RPMI8226 (cell line): Measurements from ENCODE around the gene SUMO3.

Experiments
- DNase-seq: peaks from one replicate; pipeline ENCODE4 v3.0.0-alpha.2; 2015

SUMO3 gene

DNA sequence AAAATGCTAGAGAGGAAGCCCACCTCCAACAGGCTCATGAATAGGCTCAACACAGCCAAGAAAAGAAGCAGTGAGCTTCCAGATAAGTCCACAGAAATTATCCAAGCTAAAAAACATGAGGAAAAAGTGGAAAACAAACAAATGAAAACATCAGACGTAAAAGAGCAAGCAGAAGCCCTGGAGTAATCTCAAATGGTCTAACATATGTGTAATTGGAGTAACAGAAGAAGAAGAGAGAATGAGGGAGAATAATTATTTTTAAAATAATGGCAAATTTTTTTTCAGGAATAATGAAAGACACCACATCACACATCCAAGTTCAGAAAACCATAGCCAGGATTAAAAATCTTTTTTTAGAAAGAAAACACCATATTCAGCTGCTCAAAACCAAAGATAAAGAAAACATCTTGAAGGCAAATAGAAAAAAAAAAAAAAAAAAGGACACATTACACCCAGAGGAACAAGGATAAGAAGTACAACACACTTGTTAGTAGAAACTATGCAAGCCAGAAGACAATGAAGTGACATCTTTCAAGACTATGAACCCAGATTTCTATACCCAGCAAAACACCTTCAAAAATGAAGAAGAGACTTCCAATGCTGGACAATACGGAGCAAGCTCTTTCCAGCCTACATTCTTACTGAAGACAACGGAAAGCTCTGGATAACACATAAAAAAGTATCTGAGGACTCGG is 10.6 kb upstream of the SUMO3 start:
- DNase-seq = no peak

DNA sequence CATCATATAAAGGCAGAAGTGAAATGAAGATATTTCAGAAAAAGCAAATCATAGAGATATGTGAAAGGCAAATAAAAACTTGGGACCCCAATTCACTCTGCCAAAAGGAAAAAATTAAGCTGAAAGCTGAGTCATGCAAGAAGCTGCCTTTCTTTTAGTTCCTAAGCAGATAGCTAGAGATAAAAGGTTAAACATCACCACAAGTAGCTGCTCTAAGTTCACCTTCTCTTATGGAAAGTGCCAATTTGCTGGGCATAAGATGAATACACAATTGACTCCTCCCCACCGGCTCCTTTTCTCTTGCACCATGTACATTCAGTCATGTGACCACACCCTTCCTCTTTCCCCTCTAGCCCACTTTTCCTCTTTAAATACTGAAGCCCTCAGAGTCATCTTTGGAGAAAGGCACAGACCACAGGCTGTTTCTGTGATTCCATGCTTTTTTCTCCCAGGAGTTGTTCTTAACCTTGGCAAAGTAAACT is 5.4 kb upstream of the SUMO3 start:
- no peak for DNase-seq

DNA sequence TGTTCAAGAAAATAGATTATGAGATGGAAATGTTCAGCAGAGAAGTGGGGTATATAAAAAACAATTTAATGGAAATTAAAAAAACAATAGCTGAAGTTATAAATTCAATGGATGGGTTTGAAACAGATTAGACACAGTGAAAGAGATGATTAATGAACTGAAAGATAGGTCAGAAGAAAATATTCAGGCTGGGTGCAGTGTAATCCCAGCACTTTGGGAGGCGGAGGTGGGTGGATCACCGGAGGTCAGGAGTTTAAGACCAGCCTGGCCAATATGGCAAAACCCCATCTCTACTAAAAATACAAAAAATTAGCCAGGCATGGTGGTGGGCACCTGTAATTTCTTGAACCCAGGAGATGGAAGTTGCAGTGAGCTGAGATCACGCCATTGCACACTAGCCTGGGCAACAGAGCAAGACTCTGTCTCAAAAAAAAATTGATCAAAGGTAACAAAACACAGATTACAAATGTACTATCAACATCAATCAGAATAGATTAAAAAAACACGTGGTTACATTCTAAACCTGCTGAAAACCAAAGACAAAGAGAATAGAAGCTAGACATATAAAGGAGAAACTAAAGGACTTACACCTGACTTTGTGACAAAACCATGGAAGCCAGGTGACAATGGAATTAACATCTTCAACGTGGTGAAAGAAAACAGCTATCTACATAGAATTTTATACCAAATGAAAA is 4.8 kb upstream of the SUMO3 start:
- no peak for DNase-seq

DNA sequence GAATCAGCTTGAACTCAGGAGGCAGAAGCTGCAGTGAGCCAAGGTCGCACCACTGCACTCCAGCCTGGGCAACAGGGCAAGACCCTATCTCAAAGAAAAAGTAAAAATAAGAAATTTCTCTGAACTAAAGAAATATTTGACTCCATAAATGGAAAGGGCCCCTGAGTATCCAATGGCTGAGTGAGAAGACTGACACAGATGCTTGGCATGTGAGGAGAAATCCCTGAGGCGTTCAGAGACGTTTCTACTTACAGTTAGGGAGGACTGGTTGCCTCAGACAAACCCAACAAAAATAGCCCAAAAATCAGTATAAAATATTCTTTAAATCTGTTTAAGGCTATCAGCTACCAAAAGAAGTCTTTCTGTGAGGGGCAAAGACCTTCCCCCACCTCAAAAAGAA is 3.0 kb upstream of the SUMO3 start:
- DNase-seq = no peak

DNA sequence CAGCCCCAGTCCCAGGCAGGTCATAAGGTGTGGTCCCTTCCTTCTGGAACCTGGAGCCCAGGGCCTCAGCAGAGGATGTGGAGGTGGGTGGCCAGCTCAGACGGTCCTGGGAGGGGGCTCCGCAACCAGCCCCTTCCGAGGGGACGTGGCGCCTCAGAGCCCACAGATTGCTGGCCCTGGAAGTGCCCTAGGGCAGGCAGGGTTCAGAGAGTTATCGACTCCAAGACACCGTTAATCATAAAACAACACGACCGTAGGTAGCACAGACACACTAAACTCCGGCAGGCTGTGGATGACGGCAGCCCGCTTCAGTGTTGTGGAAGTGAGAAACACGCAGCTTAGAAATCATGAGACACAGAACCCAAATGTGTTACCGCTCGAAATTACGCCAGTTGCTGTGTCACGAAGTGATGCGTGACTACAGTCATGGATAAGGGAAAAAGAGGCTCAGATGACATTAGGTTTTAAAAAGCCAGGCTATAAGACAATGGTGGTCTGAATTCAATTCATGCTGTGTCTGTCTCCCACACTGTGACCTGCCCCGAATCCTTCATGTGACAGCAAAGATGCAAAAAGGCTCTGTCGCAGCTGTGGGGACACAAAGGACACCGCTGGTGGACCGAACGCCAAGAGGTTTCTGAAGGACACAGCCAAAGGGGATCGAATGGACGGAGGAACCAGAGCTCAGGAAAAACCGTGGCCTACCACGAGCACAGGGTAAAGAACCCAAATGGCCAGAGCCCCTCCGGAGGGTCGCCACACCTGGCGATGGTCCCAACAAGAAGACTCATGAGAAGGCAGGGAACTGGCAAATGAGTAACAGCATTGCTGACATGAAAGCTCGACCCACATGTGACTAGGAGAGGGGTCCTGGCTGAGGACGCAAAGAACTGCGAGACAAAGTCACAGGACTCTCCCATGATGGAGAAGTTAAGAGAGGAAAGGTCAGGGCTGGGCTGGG is 1.7 kb upstream of the SUMO3 start:
- no peak for DNase-seq

DNA sequence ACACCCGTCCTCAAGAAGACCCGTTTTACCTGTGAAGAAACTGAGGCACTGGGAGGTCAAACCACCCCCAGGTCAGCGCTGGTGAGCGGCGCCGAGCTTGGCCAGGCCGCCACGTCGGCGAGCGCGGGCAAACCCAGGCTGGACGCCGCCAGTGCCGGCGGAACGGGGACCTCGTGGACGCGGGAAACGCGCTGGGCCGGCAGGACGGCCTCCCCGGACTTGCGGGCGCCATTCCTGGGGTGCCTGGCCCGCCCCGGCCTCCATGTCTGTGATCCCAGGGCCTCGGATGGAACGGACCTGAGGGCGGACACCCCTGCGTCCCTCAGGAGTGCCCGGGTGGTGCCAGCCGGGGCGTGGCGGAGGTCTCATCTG is 764 bp upstream of the SUMO3 start:
- no peak for DNase-seq

DNA sequence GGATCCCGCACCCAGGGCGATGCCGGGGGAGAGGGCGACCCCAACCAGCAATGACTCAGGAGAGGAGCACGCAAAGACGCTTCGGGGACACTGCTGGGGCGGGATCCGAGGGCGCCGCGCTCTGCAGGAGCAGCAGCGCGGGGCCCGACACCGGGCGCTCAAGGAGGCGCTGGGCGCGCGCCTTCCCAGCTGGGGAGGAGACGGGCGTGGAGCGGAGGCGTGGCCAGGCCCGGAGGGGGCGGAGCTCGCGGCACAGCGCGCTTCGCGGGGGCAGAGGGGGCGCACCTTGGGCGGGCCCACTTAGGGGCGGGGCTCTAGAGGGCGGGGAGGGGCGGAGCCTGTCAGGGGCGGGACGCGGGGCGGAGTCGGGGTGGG is 369 bp downstream of the SUMO3 start:
- peak; percentile 95 for DNase-seq

DNA sequence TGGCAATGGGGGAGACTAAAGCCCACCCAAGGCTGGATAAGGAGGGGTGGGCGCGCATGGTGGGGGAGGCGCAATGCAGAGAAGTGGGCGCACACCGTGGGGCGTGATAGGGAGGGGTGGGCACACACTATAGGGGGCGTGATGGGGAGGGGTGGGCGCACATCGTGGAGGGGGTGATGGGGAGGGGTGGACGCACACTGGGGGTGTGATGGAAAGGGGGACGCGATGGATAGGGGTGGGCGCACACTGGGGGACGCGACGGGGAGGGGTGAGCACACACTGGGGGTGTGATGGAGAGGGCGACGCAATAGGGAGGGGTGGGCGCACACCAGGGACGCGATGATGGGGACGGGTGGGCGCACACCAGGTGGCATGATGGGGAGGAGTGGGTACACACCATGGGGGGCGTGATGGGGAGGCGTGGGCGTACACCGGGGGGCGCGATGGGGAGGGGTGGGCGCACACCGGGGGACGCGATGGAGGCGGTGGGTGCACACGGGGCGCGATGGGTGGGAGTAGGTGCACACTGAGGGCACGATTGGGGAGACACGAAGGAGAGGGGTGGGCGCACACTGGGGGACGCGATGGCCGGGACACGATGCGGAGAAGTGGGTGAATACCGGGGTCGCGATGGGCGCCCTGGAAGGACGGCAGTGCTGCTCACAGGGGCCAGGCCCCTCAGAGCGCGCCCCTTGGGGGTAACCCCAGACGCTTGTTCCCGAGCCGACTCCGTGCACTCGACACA is 929 bp downstream of the SUMO3 start:
- no peak for DNase-seq

DNA sequence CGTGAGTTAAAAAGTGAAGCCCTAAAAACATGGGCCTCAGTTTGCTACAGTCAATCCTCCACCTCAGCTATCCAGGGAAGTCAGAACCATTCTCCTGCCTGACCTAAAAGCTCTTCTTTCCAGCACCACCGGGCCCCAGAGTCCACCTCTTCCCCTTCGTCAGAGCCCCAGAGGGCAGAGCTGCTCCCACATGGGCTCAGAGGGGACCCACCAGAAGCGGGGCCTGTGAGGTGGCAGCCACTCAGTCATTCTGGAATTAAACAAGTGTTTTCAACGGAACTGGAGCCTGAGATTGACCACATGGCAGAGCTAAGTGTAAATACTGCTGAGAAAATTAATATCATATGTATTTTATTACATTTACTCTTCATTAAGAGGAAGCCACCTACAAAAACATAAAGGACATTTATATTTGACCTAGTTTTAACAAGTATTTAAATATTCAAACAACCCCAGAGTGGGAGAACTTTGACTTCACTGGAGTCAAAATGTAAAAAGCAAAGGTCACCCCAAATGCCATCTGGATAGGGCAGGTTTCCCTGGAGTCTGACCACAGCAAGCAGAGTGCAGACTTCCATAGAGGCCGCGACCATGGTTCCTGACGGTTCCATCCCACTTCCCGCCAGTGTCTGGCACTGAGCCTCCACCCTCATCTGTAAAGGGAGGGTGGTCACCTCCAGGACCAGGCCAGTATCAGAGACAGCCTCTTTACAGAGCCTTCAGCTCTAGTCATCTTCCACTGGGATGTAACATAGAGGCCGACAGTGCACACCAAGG is 1.8 kb downstream of the SUMO3 start:
- no peak for DNase-seq

DNA sequence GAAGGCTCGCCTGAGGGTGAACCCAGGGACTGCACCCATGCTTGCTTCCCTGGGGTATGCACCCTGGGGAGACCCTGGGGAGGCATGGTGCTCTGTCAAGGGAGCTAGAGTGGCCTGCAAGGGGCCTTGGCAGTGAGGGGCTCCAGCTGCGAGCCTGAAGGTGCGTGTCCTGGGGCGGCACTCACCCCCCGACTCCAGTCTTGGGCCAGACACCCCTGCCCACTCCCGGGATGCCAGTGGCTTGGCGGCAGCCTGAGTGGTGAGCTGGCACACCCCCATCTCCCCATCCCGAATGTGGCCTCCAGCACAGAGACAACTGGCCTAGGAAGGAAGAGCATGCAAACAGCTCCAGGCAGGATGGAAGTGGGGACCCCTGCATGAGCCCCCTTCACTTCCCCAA is 2.6 kb downstream of the SUMO3 start:
- no peak for DNase-seq

DNA sequence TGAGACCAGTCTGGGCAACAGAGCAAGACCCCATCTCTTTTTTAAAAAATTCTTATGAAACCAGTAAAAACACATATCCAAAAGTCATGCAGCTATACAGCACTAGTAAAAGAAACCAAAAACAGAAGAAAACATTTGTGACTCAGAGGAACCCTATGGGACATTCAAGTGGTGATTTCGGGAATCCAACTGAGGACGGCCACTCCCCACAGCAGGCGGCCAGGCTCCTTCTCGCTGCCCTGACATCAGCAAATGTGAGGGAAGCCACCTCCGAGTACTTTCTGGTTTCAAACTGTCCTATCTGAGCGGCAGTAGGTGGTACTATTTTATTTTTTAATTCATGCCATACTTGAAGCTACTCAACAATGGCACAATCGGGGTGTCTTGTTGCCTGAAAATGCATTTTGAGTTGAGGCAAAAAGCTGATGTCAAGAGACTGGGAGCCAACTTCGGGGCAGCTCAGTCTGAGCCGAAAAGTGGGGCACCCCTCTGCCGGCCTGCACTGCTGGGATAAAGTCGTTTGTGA is 3.3 kb downstream of the SUMO3 start:
- no peak for DNase-seq

DNA sequence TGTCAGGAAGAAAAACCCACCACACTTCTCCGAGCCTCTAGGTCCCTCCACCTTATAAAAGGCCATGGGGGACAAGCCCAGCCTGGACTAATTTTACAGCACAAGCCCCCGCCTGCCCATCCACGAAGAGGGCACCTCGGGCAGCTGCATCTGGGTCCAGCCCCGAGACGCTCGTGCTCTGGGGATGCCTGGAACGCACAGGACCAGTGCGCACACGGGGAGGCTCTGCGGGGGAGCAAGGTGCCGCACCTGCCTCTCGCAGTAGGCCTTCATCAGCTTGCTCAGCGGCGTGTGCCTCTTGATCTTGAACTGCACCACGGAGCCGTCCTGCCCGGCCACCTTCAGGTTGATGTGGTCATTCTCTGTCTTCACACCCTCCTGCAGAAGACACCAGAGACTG is 4.1 kb downstream of the SUMO3 start:
- no peak for DNase-seq

DNA sequence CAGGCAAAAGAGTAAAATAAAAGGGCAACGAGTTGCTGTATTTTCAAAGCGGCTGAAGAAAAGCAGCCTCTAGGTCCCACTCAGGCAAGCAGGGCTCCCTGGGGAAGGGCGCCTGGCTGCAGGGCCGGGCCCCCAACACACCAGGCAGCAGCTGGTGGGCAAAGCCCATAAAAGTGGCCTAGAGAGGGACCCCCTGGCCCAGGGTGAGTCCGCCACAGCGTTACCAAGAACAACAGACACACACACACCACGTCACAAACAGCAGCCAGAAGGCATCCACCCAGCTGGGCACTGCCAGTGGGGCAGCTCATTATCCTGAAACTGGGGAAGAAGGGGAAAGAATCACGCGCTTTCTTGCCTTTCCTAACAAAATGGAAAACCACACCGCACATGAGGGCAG is 4.7 kb downstream of the SUMO3 start:
- no peak for DNase-seq

DNA sequence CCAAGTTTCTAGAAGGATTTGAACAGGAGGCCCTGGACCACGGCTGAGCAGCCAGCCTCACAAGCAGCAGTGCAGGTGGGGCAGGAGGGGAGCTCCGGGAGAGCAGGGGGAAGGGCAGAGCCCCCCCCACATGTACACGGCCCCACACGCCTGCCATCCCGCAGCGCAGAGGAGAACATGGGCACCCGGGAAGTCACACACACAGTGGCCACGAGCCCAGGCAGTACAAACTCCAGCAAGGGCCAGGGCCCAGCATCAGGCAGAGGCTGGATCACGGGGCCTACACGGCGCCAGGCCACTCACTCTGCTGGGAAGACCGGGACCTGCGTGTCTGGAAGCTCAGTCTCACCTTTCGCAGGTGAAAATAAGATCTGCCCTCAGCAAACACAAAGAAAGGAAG is 5.2 kb downstream of the SUMO3 start:
- no peak for DNase-seq

DNA sequence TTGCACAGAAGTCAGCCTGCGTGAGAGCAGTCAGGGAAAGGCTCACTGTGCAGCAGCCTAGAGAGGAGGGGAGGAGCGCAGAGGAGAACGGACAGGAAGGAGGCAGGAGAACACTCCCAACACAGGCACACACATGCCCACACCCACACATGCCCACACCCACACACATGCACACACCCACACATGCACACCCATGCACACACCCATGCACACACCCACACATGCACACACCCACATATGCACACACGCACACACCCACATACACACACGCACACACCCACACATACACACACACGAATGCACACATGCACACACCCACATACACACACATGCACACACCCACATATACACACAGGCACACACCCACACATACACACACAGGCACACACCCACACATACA is 7.1 kb downstream of the SUMO3 start:
- DNase-seq = no peak

DNA sequence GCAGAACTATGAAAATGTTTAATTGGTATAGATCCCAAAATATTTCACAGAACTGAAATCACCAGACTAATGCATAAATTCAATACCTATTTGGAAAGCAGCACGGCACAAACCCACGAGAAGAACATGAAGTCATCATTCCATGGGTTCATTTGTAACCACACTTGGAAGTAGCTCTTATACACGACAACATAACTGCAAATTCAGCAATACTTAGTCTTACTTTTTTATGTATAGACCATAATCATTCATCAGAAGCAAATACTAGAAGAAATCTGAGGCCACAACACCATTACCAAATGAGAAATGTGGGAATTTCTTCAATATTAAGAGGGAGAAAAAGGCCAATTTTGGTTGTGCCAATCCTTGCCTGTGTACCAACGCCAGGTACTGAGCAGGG is 12.0 kb downstream of the SUMO3 start:
- DNase-seq = no peak

DNA sequence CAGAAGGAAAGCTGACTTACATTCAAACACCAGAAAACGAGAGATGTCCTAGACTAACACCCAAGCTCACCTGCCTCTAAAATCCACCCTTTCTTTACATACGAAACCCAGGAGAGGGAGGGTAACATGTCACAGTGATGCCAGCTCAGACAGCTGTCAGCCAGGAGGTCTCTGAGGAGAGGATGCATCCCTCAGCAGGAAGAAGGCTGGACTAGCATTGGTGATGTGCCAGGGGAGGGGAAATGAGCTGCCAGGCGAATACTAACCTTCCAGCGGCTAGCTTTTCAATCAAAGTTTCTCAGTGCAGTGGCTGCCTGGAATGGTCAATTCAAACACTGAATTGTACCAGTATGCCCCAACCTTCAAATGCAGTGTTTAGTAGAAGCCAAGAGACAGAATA is 12.6 kb downstream of the SUMO3 start:
- DNase-seq = no peak

DNA sequence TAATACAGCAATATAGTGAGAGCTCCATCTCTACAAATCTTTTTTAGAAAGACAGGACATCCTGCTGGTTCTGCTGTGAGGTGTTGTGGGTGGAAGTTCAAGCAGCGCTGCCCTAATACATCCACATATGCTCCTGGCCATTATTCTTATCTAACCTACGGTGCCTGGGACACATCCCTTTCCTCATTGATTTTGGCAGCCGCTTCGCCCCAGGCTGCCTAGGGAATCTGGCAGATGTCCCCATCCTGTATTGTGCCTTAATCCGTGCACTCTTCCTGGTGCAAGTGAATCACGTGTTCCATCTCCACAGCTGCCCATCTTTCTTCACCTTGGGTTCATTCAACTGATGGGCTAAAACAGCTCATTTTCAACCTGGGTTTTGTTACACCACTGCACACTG is 13.1 kb downstream of the SUMO3 start:
- no peak for DNase-seq

DNA sequence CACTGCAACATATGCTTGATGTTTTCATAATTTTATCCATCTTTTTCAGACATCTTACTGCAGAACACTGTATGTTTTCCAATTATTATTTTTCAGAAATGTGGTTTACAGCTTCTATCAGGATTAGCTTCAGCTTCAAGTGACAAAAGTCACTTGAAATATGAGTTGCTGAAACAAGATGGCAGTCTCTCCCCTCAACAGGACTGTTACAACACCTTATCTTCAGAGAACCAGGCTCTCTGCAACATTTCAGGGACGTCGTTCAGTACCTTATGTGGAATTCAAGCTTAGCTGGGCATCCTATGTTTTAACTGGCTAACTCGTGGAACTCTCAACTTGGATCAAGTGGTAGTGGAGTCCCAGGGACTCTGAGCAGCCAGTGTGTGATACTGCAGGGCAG is 14.2 kb downstream of the SUMO3 start:
- no peak for DNase-seq

DNA sequence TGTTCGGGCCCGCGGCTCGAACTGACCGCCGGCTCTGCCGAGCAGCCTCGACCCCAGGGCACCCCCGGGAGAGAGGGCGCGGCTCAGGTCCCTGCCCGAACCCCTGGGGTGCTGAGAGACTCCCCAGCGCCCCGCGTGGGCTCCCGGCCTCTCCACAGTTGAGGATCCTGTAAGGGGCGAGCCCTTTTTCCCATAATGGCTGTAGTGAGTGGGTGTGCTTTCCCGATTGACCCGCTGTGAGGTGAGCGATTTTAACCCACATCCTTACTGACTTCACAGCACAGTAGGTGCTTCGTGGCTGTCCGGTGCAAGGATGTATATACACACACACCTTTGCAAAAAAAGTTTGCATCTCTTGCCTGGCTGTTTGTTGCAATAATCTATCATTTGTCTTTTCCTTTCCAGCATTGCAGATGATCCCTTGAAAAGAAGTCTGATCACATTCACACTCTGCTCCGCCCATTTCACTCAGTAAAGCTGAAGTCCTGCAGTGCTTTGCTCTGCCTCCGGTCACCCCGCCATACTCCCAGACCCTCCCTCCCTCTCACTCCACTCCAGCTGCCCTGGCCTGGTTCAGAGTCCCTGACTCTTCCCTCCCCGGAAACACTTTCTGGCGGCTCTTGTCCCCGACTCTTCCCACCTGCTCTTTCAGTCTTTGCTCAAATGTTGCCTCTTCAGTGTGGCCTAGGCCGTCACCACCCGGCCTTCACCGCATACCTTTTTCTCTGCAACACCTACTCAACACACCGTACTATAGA is 15.3 kb downstream of the SUMO3 start:
- DNase-seq = peak; percentile 40
